ENCODE data around the gene DNM1. TPM values are rescaled to one million over a fixed set of nuclear protein-coding genes. Genes with fewer than 3 reads are reported as not detected.

Gene DNM1
- total and polyA plus RNA-seq, 2 experiments from 2014 or later = 36.0 to 42.0 TPM

GRCh38 chr9:128252317-128253139 lies 49.3 kb downstream of the DNM1 start:
- H3K9me2 ChIP-seq (ENCODE audit: insufficient read depth) = no peaks in the 10 kb centered on the region
- Mint-ChIP-seq H3K4me3 (peak overlapping the region; percentile 87; the same call in 1 of the 3 replicates), H3K36me3 (ENCODE audit: low read depth) (peaks cover 11% of the 10 kb centered on the region), H3K4me1 (peaks cover 33% of the 10 kb centered on the region), H3K27ac (no peak overlapping the region), H3K27me3 (ENCODE audit: insufficient read depth, low read depth, poor library complexity) (peaks cover 19% of the 10 kb centered on the region), H3K9me3 (no peaks in the 10 kb centered on the region; the same call in 2 of the 3 replicates)
- H3K36me3 ChIP-seq (ENCODE audit: insufficient read depth) = peaks cover 4% of the 10 kb centered on the region; the same call in 1 of the 2 replicates
- H3K4me3 ChIP-seq = no peak overlapping the region
- 0 out of 2 replicates have a peak, but pooled peaks cover 6% of the 10 kb centered on the region for H3K79me2 ChIP-seq (replicated peaks; ENCODE audit: insufficient read depth)
- no peak overlapping the region for H3K4me2 ChIP-seq
- DNase-seq (ENCODE audit: low spot score) (no peak), ATAC-seq (no peak)
- TF ChIP-seq ETS1 (IDR thresholded peaks at IDR 0.05) (no peak), STAT1 (IDR thresholded peaks at IDR 0.05; ENCODE audit: unreplicated experiment) (no peak), ZNF331 (CRISPR knock-in tag; IDR thresholded peaks at IDR 0.05; ENCODE audit: low read depth) (no peak), JUNB (IDR thresholded peaks at IDR 0.05; ENCODE audit: unreplicated experiment) (no peak), REST (IDR thresholded peaks at IDR 0.05; ENCODE audit: unreplicated experiment) (no peak), ZNF462 (CRISPR knock-in tag; IDR thresholded peaks at IDR 0.05) (no peak), POLR2AphosphoS5 (IDR thresholded peaks at IDR 0.05; ENCODE audit: low read depth) (no peak), CTCF (conservative IDR thresholded peaks at IDR 0.05; ENCODE audit: low read depth in 2 of 2) (no peak), EZH2phosphoT487 (IDR thresholded peaks at IDR 0.05; ENCODE audit: unreplicated experiment) (no peak), CREB1 (CRISPR knock-in tag; IDR thresholded peaks at IDR 0.05; ENCODE audit: low read depth) (no peak), ZNF114 (CRISPR knock-in tag; IDR thresholded peaks at IDR 0.05) (no peak), EZH2 (IDR thresholded peaks at IDR 0.05; ENCODE audit: low read depth, unreplicated experiment) (no peak), NANOG (IDR thresholded peaks at IDR 0.05; ENCODE audit: borderline replicate concordance) (no peak)
- H3F3A ChIP-seq (replicated peaks; ENCODE audit: low read depth) = peaks cover 13% of the 10 kb centered on the region; the same call in 1 of the 2 replicates
- no peak overlapping the region for H3K27ac ChIP-seq (ENCODE audit: low read depth)
- no peaks in the 10 kb centered on the region for H3K27me3 ChIP-seq (ENCODE audit: insufficient read depth)
- peaks cover 14% of the 10 kb centered on the region for H3K4me1 ChIP-seq (ENCODE audit: insufficient read depth)
- H2AFZ ChIP-seq = no peak overlapping the region
- peaks cover 6% of the 10 kb centered on the region for H4K20me1 ChIP-seq (replicated peaks; ENCODE audit: insufficient read depth)

All from GM23338 (cell line).